SK-N-SH (cell line): ENCODE results near the gene RPS6KB2. TPM values are rescaled to one million over a fixed set of nuclear protein-coding genes. Genes with fewer than 3 reads are reported as not detected.

Source experiments
- CTCF ChIA-PET: fragments of 300-600, 350-600 bp; formaldehyde crosslinking; extraction: SDS; loops from one replicate; lab custom pipeline; 2021; lab: Yijun Ruan, JAX
- POLR2A ChIA-PET: fragments of 350-600 bp; sonication (Branson Sonifier 250); formaldehyde crosslinking; extraction: SDS; loops from one replicate; lab custom pipeline; 2020; ENCODE audit warnings: antibody characterized with exemption, inconsistent platforms; lab: Yijun Ruan, JAX
- DNase-seq: peaks from one replicate; pipeline ENCODE4 v3.0.0; 2012
- H2AFZ ChIP-seq: fragments of 200-600 bp; sonication (generic); 2 replicates; pipeline ENCODE4 v1.8.1; 2016; ENCODE audit warnings: antibody characterized with exemption, mild to moderate bottlenecking, low read depth
- H3F3A ChIP-seq: fragments of 200-600 bp; sonication (generic); replicated peaks from 2 replicates; pipeline ENCODE3; 2016; ENCODE audit warnings: antibody characterized with exemption, mild to moderate bottlenecking; ENCODE audit not compliant: insufficient read depth
- H3K27ac ChIP-seq, 2 experiments: fragments of 200-500 bp in 1 of 2; fragments of 200-600 bp in 1 of 2; sonication (Bioruptor generic) in 1 of 2; sonication (generic), shearing (Covaris generic) in 1 of 2; 2 replicates each; pipeline versions ENCODE4 v1.5.1 to v1.6.1; 2014 to 2016; ENCODE audit warnings: low read depth in 2 of 2, inconsistent platforms in 1 of 2, low read length in 1 of 2, mild to moderate bottlenecking in 1 of 2, mixed read lengths in 1 of 2
- H3K27me3 ChIP-seq: fragments of 200-600 bp; sonication (generic), shearing (Covaris generic); 2 replicates; pipeline ENCODE4 v1.6.1; 2016; ENCODE audit warnings: mixed run types; ENCODE audit not compliant: insufficient read depth
- H3K36me3 ChIP-seq, 2 experiments: fragments of 200-500 bp in 1 of 2; fragments of 200-600 bp in 1 of 2; sonication (Bioruptor generic) in 1 of 2; sonication (generic) in 1 of 2; replicated peaks in 1 of 2; 2 replicates each; pipeline versions ENCODE3 to v1.5.1; 2014 to 2016; ENCODE audit warnings: low read length in 1 of 2, mild to moderate bottlenecking in 1 of 2; ENCODE audit not compliant: insufficient read depth in 2 of 2, control insufficient read depth in 1 of 2
- H3K4me1 ChIP-seq, 2 experiments: fragments of 200-500 bp in 1 of 2; fragments of 200-600 bp in 1 of 2; sonication (Bioruptor generic) in 1 of 2; sonication (generic), shearing (Covaris generic) in 1 of 2; 2 replicates each; pipeline versions ENCODE4 v1.5.1 to v1.6.1; 2014 to 2016; ENCODE audit warnings: low read depth in 1 of 2, low read length in 1 of 2, mixed run types in 1 of 2; ENCODE audit not compliant: insufficient read depth in 2 of 2, control insufficient read depth in 1 of 2
- H3K4me2 ChIP-seq: fragments of 200-600 bp; sonication (generic), shearing (Covaris generic); 2 replicates; pipeline ENCODE4 v1.6.1; 2017; ENCODE audit warnings: mixed run types
- H3K4me3 ChIP-seq, 2 experiments: fragments of 200-500 bp in 1 of 2; fragments of 200-600 bp in 1 of 2; sonication (Bioruptor generic) in 1 of 2; sonication (generic), shearing (Covaris generic) in 1 of 2; 2 replicates each; pipeline versions ENCODE4 v1.5.1 to v1.8.1; 2014 to 2016; ENCODE audit warnings: low read depth in 2 of 2, inconsistent platforms in 1 of 2, low read length in 1 of 2, mild to moderate bottlenecking in 1 of 2, mixed read lengths in 1 of 2, moderate library complexity in 1 of 2
- H3K79me2 ChIP-seq: fragments of 200-600 bp; sonication (generic); 2 replicates; pipeline ENCODE4 v1.8.1; 2017; ENCODE audit warnings: mild to moderate bottlenecking; ENCODE audit not compliant: insufficient read depth
- H3K9ac ChIP-seq: fragments of 200-600 bp; sonication (generic); 2 replicates; pipeline ENCODE4 v1.6.1; 2017; ENCODE audit warnings: mixed run types
- H3K9me2 ChIP-seq: fragments of 200-600 bp; sonication (generic); 2 replicates; pipeline ENCODE4 v1.6.1; 2017; ENCODE audit warnings: mixed run types
- H3K9me3 ChIP-seq: fragments of 200-600 bp; sonication (generic); 2 replicates; pipeline ENCODE4 v1.6.1; 2017; ENCODE audit warnings: mixed run types, mild to moderate bottlenecking, moderate library complexity
- H4K20me1 ChIP-seq: fragments of 200-600 bp; sonication (generic); 2 replicates; pipeline ENCODE4 v1.6.1; 2017; ENCODE audit warnings: mild to moderate bottlenecking, mixed run types; ENCODE audit not compliant: insufficient read depth
- CHD2 ChIP-seq: fragments of 150-350 bp; IDR thresholded peaks from 2 replicates; pipeline ENCODE4 v1.6.1; 2018; ENCODE audit warnings: low read length; ENCODE audit not compliant: partially characterized antibody
- CTCF ChIP-seq: fragments of 200-600 bp; sonication (generic); IDR thresholded peaks from 2 replicates; pipeline ENCODE4 v1.6.1; 2017; ENCODE audit warnings: antibody characterized with exemption, mild to moderate bottlenecking, moderate library complexity
- EZH2phosphoT487 ChIP-seq: fragments of 200-600 bp; sonication (generic); IDR thresholded peaks from 2 replicates; pipeline ENCODE4 v1.6.1; 2017; ENCODE audit warnings: low read depth, mixed run types, mild to moderate bottlenecking, antibody characterized with exemption, moderate library complexity, borderline replicate concordance
- GABPA ChIP-seq: IDR thresholded peaks from 2 replicates; pipeline ENCODE4 v1.4.0; 2012; ENCODE audit warnings: low read depth, mild to moderate bottlenecking
- GATA2 ChIP-seq: sonication (generic); formaldehyde crosslinking; IDR thresholded peaks from 2 replicates; pipeline ENCODE4 v1.5.0; 2020; ENCODE audit warnings: mild to moderate bottlenecking, missing genetic modification reagents
- IRF3 ChIP-seq: fragments of 150-350 bp; IDR thresholded peaks from 2 replicates; pipeline ENCODE4 v1.6.1; 2016; ENCODE audit warnings: mild to moderate bottlenecking, low read depth, low read length
- MAX ChIP-seq: IDR thresholded peaks from 2 replicates; pipeline ENCODE4 v1.4.0; 2012; ENCODE audit warnings: low read depth
- MXI1 ChIP-seq: IDR thresholded peaks from 2 replicates; pipeline ENCODE4 v1.6.1; 2012; ENCODE audit warnings: mild to moderate bottlenecking, low read depth, low read length, improper control_type of control experiment
- PBX3 ChIP-seq: IDR thresholded peaks from 2 replicates; pipeline ENCODE4; 2012
- RAD21 ChIP-seq: IDR thresholded peaks from 2 replicates; pipeline ENCODE4 v1.6.1; 2012; ENCODE audit warnings: mild to moderate bottlenecking, low read length
- RCOR1 ChIP-seq: fragments of 150-350 bp; IDR thresholded peaks from 2 replicates; pipeline ENCODE4 v1.6.1; 2017; ENCODE audit warnings: antibody characterized with exemption, low read length
- RFX5 ChIP-seq: IDR thresholded peaks from 2 replicates; pipeline ENCODE4 v1.6.1; 2012; ENCODE audit warnings: mild to moderate bottlenecking, improper control_type of control experiment, low read length
- RXRA ChIP-seq: IDR thresholded peaks from 2 replicates; pipeline ENCODE4 v1.4.0; 2012; ENCODE audit warnings: low read depth, mild to moderate bottlenecking, borderline replicate concordance
- SIN3A ChIP-seq: IDR thresholded peaks from 2 replicates; pipeline ENCODE4 v1.6.1; 2012; ENCODE audit warnings: low read depth, mild to moderate bottlenecking, low read length, moderate library complexity, borderline replicate concordance
- TAF1 ChIP-seq: IDR thresholded peaks from 2 replicates; pipeline ENCODE4 v1.6.1; 2012; ENCODE audit warnings: low read depth, mild to moderate bottlenecking, low read length, moderate library complexity, borderline replicate concordance
- TCF12 ChIP-seq: IDR thresholded peaks from 2 replicates; pipeline ENCODE4 v1.4.0; 2012
- TEAD4 ChIP-seq: IDR thresholded peaks from 2 replicates; pipeline ENCODE4 v1.4.0; 2012; ENCODE audit warnings: mild to moderate bottlenecking, borderline replicate concordance; ENCODE audit not compliant: insufficient read depth
- USF1 ChIP-seq: IDR thresholded peaks from 2 replicates; pipeline ENCODE4 v1.4.0; 2012; ENCODE audit warnings: low read depth, borderline replicate concordance
- USF2 ChIP-seq: fragments of 150-350 bp; IDR thresholded peaks from 2 replicates; pipeline ENCODE4 v1.6.1; 2017; ENCODE audit warnings: antibody characterized with exemption, low read length, low read depth, borderline replicate concordance
- YY1 ChIP-seq: IDR thresholded peaks from 2 replicates; pipeline ENCODE4 v1.4.0; 2012; ENCODE audit warnings: low read depth, mild to moderate bottlenecking
- WGBS: methylation state at CpG from one replicate; pipeline ENCODE4 v1.1.6; 2017; ENCODE audit warnings: low lambda C conversion rate; 5-methylcytosine and 5-hydroxymethylcytosine counted together
- polyA plus RNA-seq, 3 experiments: library from polyadenylated mRNA; depleted of rRNA; stranded (reverse); fragments of >200 nt; gene quantifications; 2 replicates each; pipeline ENCODE4 v1.2.3, GENCODE V29; 2012

RPS6KB2 gene
- polyA plus RNA-seq, 1 of the 3 experiments (the other 2 are of a cell fraction) = 52.0 TPM

GRCh38 chr11:67435031-67435726 lies 6.9 kb downstream of the RPS6KB2 start:
- POLR2A ChIA-PET = no interaction called here
- no peak overlapping the region for H3K27ac ChIP-seq
- H3F3A ChIP-seq = no peaks in the 10 kb centered on the region
- no peak overlapping the region for H2AFZ ChIP-seq
- DNase-seq = no peak
- H3K9ac ChIP-seq = no peak overlapping the region
- CTCF ChIA-PET = no interaction called here
- no peaks in the 10 kb centered on the region for H3K27me3 ChIP-seq
- no peak for TF ChIP-seq YY1
- TF ChIP-seq RFX5 = no peak
- no peak for TF ChIP-seq TEAD4
- TF ChIP-seq TCF12 = no peak
- no peak for TF ChIP-seq GABPA
- TF ChIP-seq USF1 = no peak
- no peak for TF ChIP-seq MXI1
- no peak for TF ChIP-seq RAD21
- TF ChIP-seq MAX = no peak
- no peak for TF ChIP-seq PBX3
- no peak for TF ChIP-seq GATA2 (CRISPR knock-in tag)
- TF ChIP-seq IRF3 = no peak
- TF ChIP-seq SIN3A = no peak
- H3K4me2 ChIP-seq = no peak overlapping the region
- no peaks in the 10 kb centered on the region for H3K4me1 ChIP-seq
- WGBS = 93% methylated on average over 21 of the region's 26 CpGs
- no peak overlapping the region for H3K4me3 ChIP-seq
- peaks cover 3 to 48% of the 10 kb centered on the region in 2 experiments for H3K36me3 ChIP-seq
- H3K79me2 ChIP-seq = peaks cover 10% of the 10 kb centered on the region; the same call in 1 of the 2 replicates
- H3K9me2 ChIP-seq = no peaks in the 10 kb centered on the region
- no peaks in the 10 kb centered on the region for H4K20me1 ChIP-seq
- no peaks in the 10 kb centered on the region for H3K9me3 ChIP-seq

- H3F3A ChIP-seq = no peaks in the 10 kb centered on the region
- WGBS = 100% methylated on average over 4 of the region's 38 CpGs
- H3K4me3 ChIP-seq = no peak overlapping the region
- no peak for DNase-seq
- H3K79me2 ChIP-seq = peaks cover 3% of the 10 kb centered on the region; the same call in 1 of the 2 replicates
- no peaks in the 10 kb centered on the region for H3K9me2 ChIP-seq
- H3K9me3 ChIP-seq = no peaks in the 10 kb centered on the region
- no peaks in the 10 kb centered on the region for H3K4me1 ChIP-seq
- H3K27ac ChIP-seq = no peak overlapping the region
- H3K36me3 ChIP-seq = peaks cover 3 to 54% of the 10 kb centered on the region in 2 experiments
- no peaks in the 10 kb centered on the region for H3K27me3 ChIP-seq
- no peak overlapping the region for H3K4me2 ChIP-seq
- H3K9ac ChIP-seq = no peak overlapping the region
- POLR2A ChIA-PET = no interaction called here
- H4K20me1 ChIP-seq = no peaks in the 10 kb centered on the region
- CTCF ChIA-PET = no interaction called here
- no peak overlapping the region for H2AFZ ChIP-seq
- TF ChIP-seq EZH2phosphoT487 = no peak
- TF ChIP-seq TCF12 = no peak
- no peak for TF ChIP-seq TEAD4
- TF ChIP-seq USF2 = no peak
- no peak for TF ChIP-seq RFX5
- TF ChIP-seq MXI1 = no peak
- TF ChIP-seq RXRA = no peak
- no peak for TF ChIP-seq CHD2
- no peak for TF ChIP-seq TAF1
- no peak for TF ChIP-seq CTCF
- TF ChIP-seq RCOR1 = no peak
Measured at GRCh38 chr11:67435727-67436458, 7.6 kb downstream of the RPS6KB2 start.
